K562 (cell line): Measurements from ENCODE around the gene YIF1A. TPM values are rescaled to one million over a fixed set of nuclear protein-coding genes. Genes with fewer than 3 reads are reported as not detected.

Source experiments
- ATAC-seq: fragments of 200-7000 bp; cut with Tn5 transposase; 3 replicates; pipeline ENCODE4 v1.9.1; 2020; ENCODE audit warnings: moderate library complexity
- BruUV-seq: library from RNA; stranded (reverse); fragments of 400-500 nt; replicated peaks from 2 replicates; lab custom pipeline; 2021; lab: Mats Ljungman, UMichigan
- CTCF ChIA-PET: fragments of 300-600 bp; formaldehyde crosslinking; extraction: SDS; loops from one replicate; lab custom pipeline; 2021; ENCODE audit warnings: low intra/inter-chr PET ratio; lab: Yijun Ruan, JAX
- POLR2A ChIA-PET: fragments of 300-600, 350-650 bp; sonication (Branson Sonifier 250); formaldehyde crosslinking; extraction: SDS; loops from one replicate; lab custom pipeline; 2021; ENCODE audit warnings: antibody characterized with exemption, inconsistent platforms; lab: Yijun Ruan, JAX
- DNase-seq, 4 experiments: peaks; one replicate each; pipeline versions ENCODE4 v3.0.0 to v3.0.0-alpha.2; 2011 to 2018; ENCODE audit warnings: low spot score in 3 of 4, mixed read lengths in 3 of 4; ENCODE audit errors: extremely low read depth in 1 of 4
- FAIRE-seq: peaks from 2 replicates; lab custom pipeline; 2011; peaks lifted over from hg19 to GRCh38; lab: Jason Lieb, UNC
- H2AFZ ChIP-seq: 2 replicates; pipeline ENCODE4 v1.6.0; 2011; ENCODE audit warnings: low read depth, low read length, control low read depth, inconsistent platforms
- H3K27ac ChIP-seq: fragments of 200-600 bp; 3 replicates; pipeline ENCODE4 v1.8.0; 2011; ENCODE audit warnings: low read depth, mild to moderate bottlenecking, control low read depth, inconsistent platforms, low read length, moderate library complexity, mixed read lengths; ENCODE audit errors: extremely low read depth
- H3K27me3 ChIP-seq, 2 experiments: fragments of 300-600 bp in 1 of 2; 2 replicates in 1 of 2; 3 replicates in 1 of 2; pipeline versions ENCODE4 v1.6.0 to v1.8.0; 2011; ENCODE audit warnings: inconsistent platforms in 2 of 2, low read length in 2 of 2, mild to moderate bottlenecking in 1 of 2, mixed read lengths in 1 of 2, moderate library complexity in 1 of 2; ENCODE audit not compliant: control insufficient read depth in 2 of 2, insufficient read depth in 2 of 2
- H3K36me3 ChIP-seq: fragments of 300-600 bp; 3 replicates; pipeline ENCODE4 v1.8.0; 2011; ENCODE audit warnings: mild to moderate bottlenecking, low read length, inconsistent platforms; ENCODE audit not compliant: control insufficient read depth, insufficient read depth
- H3K4me1 ChIP-seq, 2 experiments: fragments of 200-600 bp in 1 of 2; replicated peaks in 1 of 2; 2 replicates in 1 of 2; 3 replicates in 1 of 2; pipeline versions ENCODE4 v1.5.1 to v1.8.0; 2011; ENCODE audit warnings: inconsistent platforms in 2 of 2, low read length in 2 of 2, mild to moderate bottlenecking in 1 of 2, mixed read lengths in 1 of 2, moderate library complexity in 1 of 2; ENCODE audit not compliant: control insufficient read depth in 2 of 2, insufficient read depth in 2 of 2
- H3K4me2 ChIP-seq: 2 replicates; pipeline ENCODE4 v1.6.1; 2011; ENCODE audit warnings: low read length, control low read depth, inconsistent platforms, mixed read lengths; ENCODE audit not compliant: insufficient read depth
- H3K4me3 ChIP-seq: fragments of 200-600 bp; sonication (generic), shearing (Covaris generic); 2 replicates; pipeline ENCODE4 v1.5.1; 2016; ENCODE audit warnings: control low read depth, inconsistent platforms
- H3K79me2 ChIP-seq: fragments of 200-600 bp; 3 replicates; pipeline ENCODE4 v1.8.0; 2011; ENCODE audit warnings: low read length, inconsistent platforms; ENCODE audit not compliant: control insufficient read depth, insufficient read depth
- H3K9ac ChIP-seq, 2 experiments: 2 replicates each; pipeline versions ENCODE4 v1.6.0 to v1.6.1; 2011; ENCODE audit warnings: low read depth in 2 of 2, low read length in 2 of 2, control low read depth in 1 of 2, inconsistent platforms in 1 of 2, mild to moderate bottlenecking in 1 of 2, mixed read lengths in 1 of 2; ENCODE audit not compliant: insufficient read depth in 1 of 2
- H3K9me1 ChIP-seq: one replicate; pipeline ENCODE4 v1.6.0; 2011; ENCODE audit warnings: inconsistent platforms, mild to moderate bottlenecking, low read length, moderate library complexity; ENCODE audit not compliant: control insufficient read depth, insufficient read depth
- H3K9me3 ChIP-seq: replicated peaks from 2 replicates; pipeline ENCODE4 v1.5.1; 2011; ENCODE audit warnings: low read depth, low read length, inconsistent platforms; ENCODE audit not compliant: control insufficient read depth, insufficient read depth
- H4K20me1 ChIP-seq: replicated peaks from 2 replicates; pipeline ENCODE4 v1.6.1; 2011; ENCODE audit warnings: low read length, inconsistent platforms, mixed read lengths; ENCODE audit not compliant: control insufficient read depth, insufficient read depth
- BCOR ChIP-seq: fragments of 450-650 bp; IDR thresholded peaks from 2 replicates; pipeline ENCODE4 v1.6.1; 2016
- CHD4 ChIP-seq: fragments of 200-600 bp; sonication (generic); IDR thresholded peaks from 3 replicates; pipeline ENCODE4 v1.6.1; 2012; ENCODE audit warnings: low read depth, mild to moderate bottlenecking, mixed read lengths, low read length, inconsistent platforms; ENCODE audit not compliant: insufficient read depth, insufficient replicate concordance, poor library complexity, severe bottlenecking
- FOSL1 ChIP-seq: fragments of 200-800 bp; sonication (Bioruptor generic); conservative IDR thresholded peaks from 2 replicates; pipeline ENCODE4 v1.6.1; 2016; ENCODE audit warnings: missing genetic modification characterization, missing compliant biosample characterization
- GTF2A2 ChIP-seq: IDR thresholded peaks from 2 replicates; pipeline ENCODE4 v1.6.1; 2016; ENCODE audit warnings: mild to moderate bottlenecking, missing genetic modification characterization, missing compliant biosample characterization
- HDAC3 ChIP-seq: fragments of 450-650 bp; IDR thresholded peaks from 2 replicates; pipeline ENCODE4 v1.6.1; 2018; ENCODE audit warnings: borderline replicate concordance, mild to moderate bottlenecking, moderate library complexity; ENCODE audit not compliant: partially characterized antibody
- MIER1 ChIP-seq: fragments of 450-650 bp; IDR thresholded peaks from 2 replicates; pipeline ENCODE4 v1.6.1; 2016; ENCODE audit warnings: antibody characterized with exemption, mild to moderate bottlenecking, low read depth
- PHB ChIP-seq: fragments of 250-450 bp; sonication (Bioruptor Pico); IDR thresholded peaks from 2 replicates; pipeline ENCODE4 v1.5.0; 2021
- RBM25 ChIP-seq: fragments of 200-400 bp; formaldehyde crosslinking; IDR thresholded peaks from 2 replicates; pipeline ENCODE4 v1.6.1; 2018; ENCODE audit warnings: low read length, low read depth, moderate library complexity; ENCODE audit not compliant: severe bottlenecking
- RCOR1 ChIP-seq, 2 experiments: IDR thresholded peaks; 2 replicates each; pipeline ENCODE4 v1.6.1; 2012; ENCODE audit warnings: low read depth in 2 of 2, low read length in 2 of 2, borderline replicate concordance in 1 of 2, improper control_type of control experiment in 1 of 2
- SMARCA4 ChIP-seq: fragments of 450-650 bp; IDR thresholded peaks from 2 replicates; pipeline ENCODE4 v1.6.1; 2016
- ZBTB26 ChIP-seq: fragments of 450-650 bp; formaldehyde crosslinking; IDR thresholded peaks from 2 replicates; pipeline ENCODE4 v1.4.0; 2022; ENCODE audit warnings: missing genetic modification characterization
- ZFP36 ChIP-seq: fragments of 150-350 bp; IDR thresholded peaks from 2 replicates; pipeline ENCODE4 v1.6.1; 2018; ENCODE audit warnings: low read length, low read depth; ENCODE audit not compliant: partially characterized antibody
- ZFX ChIP-seq: sonication (generic); formaldehyde crosslinking; IDR thresholded peaks from 2 replicates; pipeline ENCODE4 v1.8.0; 2022; ENCODE audit warnings: mild to moderate bottlenecking, missing genetic modification reagents, moderate library complexity
- ZNF511 ChIP-seq: sonication (generic); formaldehyde crosslinking; IDR thresholded peaks from 2 replicates; pipeline ENCODE4 v1.8.0; 2022; ENCODE audit warnings: mild to moderate bottlenecking, missing genetic modification reagents
- ZNF57 ChIP-seq: fragments of 450-650 bp; formaldehyde crosslinking; IDR thresholded peaks from 2 replicates; pipeline ENCODE4 v1.4.0; 2020; ENCODE audit warnings: mild to moderate bottlenecking, moderate library complexity
- ZNF668 ChIP-seq: fragments of 250-450 bp; sonication (Bioruptor Pico); IDR thresholded peaks from 2 replicates; pipeline ENCODE4 v1.8.0; 2022; ENCODE audit warnings: mild to moderate bottlenecking, inconsistent platforms
- WGBS: fragments of 100-300 bp; shearing (Covaris generic); methylation state at CpG from one replicate; pipeline ENCODE4 v1.1.6; 2016; ENCODE audit warnings: low coverage, mixed read lengths; ENCODE audit not compliant: insufficient coverage; ENCODE audit errors: missing lambda C conversion rate; 5-methylcytosine and 5-hydroxymethylcytosine counted together
- in situ Hi-C: fragments of 300-500 bp; cut with MboI; formaldehyde crosslinking; loops from 4 replicates; pipeline ENCODE4 v1.15.0; 2018; ENCODE audit warnings: inconsistent platforms, mixed read lengths
- intact Hi-C: fragments of 100-400 bp; cut with micrococcal nuclease; formaldehyde crosslinking; loops from 2 replicates; pipeline ENCODE4 v1.14.2; 2022
- polyA plus RNA-seq, 8 experiments: library from polyadenylated mRNA; depleted of rRNA in 4 of 8; stranded (reverse) in 5 of 8; unstranded in 3 of 8; fragments of >200 nt; fragmentation: Nextera tagmentation in 2 of 8; fragmentation: Illumina TruSeq in 1 of 8; extraction: Ambion mirVana in 2 of 8; extraction: Trizol in 1 of 8; gene quantifications; 2 replicates each; pipeline versions ENCODE4 v1.2.1 to v1.2.3, GENCODE V29; 2011 to 2014; ENCODE audit warnings: inconsistent platforms in 1 of 8, missing spikeins in 1 of 8
- total RNA-seq, 7 experiments: library from RNA; depleted of rRNA in 6 of 7; stranded (reverse); fragments of >200 nt in 6 of 7; fragmentation: Illumina TruSeq in 2 of 7; extraction: Trizol in 2 of 7; gene quantifications; 2 replicates each; pipeline versions ENCODE4 v1.2.1 to v1.2.3, GENCODE V29; 2011 to 2021; ENCODE audit warnings: low replicate concordance in 1 of 7

The YIF1A gene
- total and polyA plus RNA-seq, 9 of the 15 experiments (the other 6 are each of a cell fraction or from before 2014, with no cell fraction given) = 8.6 to 121 (median 77.2) TPM

DNA sequence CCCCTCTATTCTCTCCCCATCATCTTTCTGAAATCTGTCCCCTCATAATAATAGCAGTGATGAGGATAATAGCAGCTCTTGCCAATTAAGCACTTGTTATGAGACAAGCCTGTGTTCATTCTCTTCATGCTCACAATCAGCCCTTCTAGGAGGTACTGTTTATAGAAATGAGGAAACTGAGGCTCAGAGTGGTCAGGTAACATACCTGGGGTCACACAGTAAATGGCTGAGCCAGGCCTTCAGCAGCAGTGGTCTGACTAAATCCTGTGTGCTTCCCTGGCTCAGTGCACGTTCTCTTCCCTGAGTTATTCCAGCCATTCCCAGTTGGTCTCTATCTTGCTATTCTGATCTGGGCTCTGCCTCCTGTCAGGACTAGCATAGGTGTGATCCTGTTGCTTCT is 14.7 kb downstream of the YIF1A start:
- BruUV-seq = no TSS peak
- Histone ChIP-seq H3K9me1 (no peaks in the 10 kb centered on the region), H3K27me3 (no peaks in the 10 kb centered on the region), H2AFZ (no peak overlapping the region), H3K4me2 (no peak overlapping the region)
- FAIRE-seq = no peak
- 17% methylated on average over 1 of the region's 1 CpG for WGBS
- intact Hi-C loops = no loop called here
- no peak for TF ChIP-seq FOSL1 (tag)
- peak; percentile 78 for TF ChIP-seq RBM25
- TF ChIP-seq BCOR = peak; percentile 41; the same call in 1 of the 2 replicates
- peak; percentile 65 for TF ChIP-seq ZFP36
- TF ChIP-seq, all 486 proteins: peak for 3
- DNase-seq (no peak), ATAC-seq (no peak)
- CTCF ChIA-PET = no interaction called here
- H3K9ac ChIP-seq = no peak overlapping the region
- H3K9me3 ChIP-seq = no peaks in the 10 kb centered on the region
- H4K20me1 ChIP-seq = peaks cover 6% of the 10 kb centered on the region; the same call in 1 of the 2 replicates
- peaks cover 64% of the 10 kb centered on the region for H3K36me3 ChIP-seq
- peaks cover 5 to 22% of the 10 kb centered on the region in 2 experiments; a peak in 4 of 5 replicates for H3K4me1 ChIP-seq
- peaks cover 21% of the 10 kb centered on the region for H3K79me2 ChIP-seq
- POLR2A ChIA-PET = no interaction called here
- H3K27ac ChIP-seq = no peak overlapping the region
- H3K4me3 ChIP-seq = no peak overlapping the region
- in situ Hi-C loops = no loop called here

- H3K4me1 ChIP-seq = peaks cover 5 to 23% of the 10 kb centered on the region in 2 experiments; a peak in 4 of 5 replicates
- DNase-seq (no peak), ATAC-seq (no peak), FAIRE-seq (no peak)
- CTCF ChIA-PET = no interaction called here
- peaks cover 10% of the 10 kb centered on the region; the same call in 1 of the 2 replicates for H4K20me1 ChIP-seq
- H3K4me2 ChIP-seq = no peak overlapping the region
- H2AFZ ChIP-seq = no peak overlapping the region
- no peaks in the 10 kb centered on the region for H3K9me3 ChIP-seq
- whole genome bisulfite sequencing = 89% methylated on average over 2 of the region's 2 CpGs
- intact Hi-C loops = no loop called here
- no peaks in the 10 kb centered on the region for H3K9me1 ChIP-seq
- no peak overlapping the region for H3K27ac ChIP-seq
- in situ Hi-C loops = no loop called here
- no peaks in the 10 kb centered on the region for H3K27me3 ChIP-seq
- H3K36me3 ChIP-seq = peaks cover 64% of the 10 kb centered on the region
- H3K9ac ChIP-seq = no peak overlapping the region
- no peak overlapping the region for H3K4me3 ChIP-seq
- peaks cover 29% of the 10 kb centered on the region for H3K79me2 ChIP-seq
- POLR2A ChIA-PET = interaction anchor here (2.2 kb wide), 1 partner anchor 9 kb away, joined by 21 read pairs; no protein-coding TSS in a partner anchor
- no TSS peak for BruUV-seq
- TF ChIP-seq SMARCA4 = no peak
- no peak for TF ChIP-seq RCOR1 (IDR thresholded peaks at IDR 0.05; ENCODE audit: borderline replicate concordance in 1 of 2, low read depth in 2 of 2, low read length in 2 of 2)
- no peak for TF ChIP-seq PHB (CRISPR knock-in tag)
- TF ChIP-seq HDAC3 = no peak
- TF ChIP-seq ZBTB26 (CRISPR knock-in tag) = no peak
- no peak for TF ChIP-seq MIER1
- no peak for TF ChIP-seq ZNF668 (CRISPR knock-in tag)
- no peak for TF ChIP-seq GTF2A2 (tag)
- no peak for TF ChIP-seq ZNF511 (CRISPR knock-in tag)
- TF ChIP-seq CHD4 = no peak
- no peak for TF ChIP-seq ZNF57 (CRISPR knock-in tag)
- TF ChIP-seq ZFX = no peak
Measured at GRCh38 chr11:66272596-66272995, 16.3 kb downstream of the YIF1A start.
